ENCODE results near the gene MAP3K10. TPM values are rescaled to one million over a fixed set of nuclear protein-coding genes. Genes with fewer than 3 reads are reported as not detected.

The MAP3K10 gene
- total and polyA plus RNA-seq, 8 donors, result 12.9 to 17.2 (median 15.1) TPM

DNA sequence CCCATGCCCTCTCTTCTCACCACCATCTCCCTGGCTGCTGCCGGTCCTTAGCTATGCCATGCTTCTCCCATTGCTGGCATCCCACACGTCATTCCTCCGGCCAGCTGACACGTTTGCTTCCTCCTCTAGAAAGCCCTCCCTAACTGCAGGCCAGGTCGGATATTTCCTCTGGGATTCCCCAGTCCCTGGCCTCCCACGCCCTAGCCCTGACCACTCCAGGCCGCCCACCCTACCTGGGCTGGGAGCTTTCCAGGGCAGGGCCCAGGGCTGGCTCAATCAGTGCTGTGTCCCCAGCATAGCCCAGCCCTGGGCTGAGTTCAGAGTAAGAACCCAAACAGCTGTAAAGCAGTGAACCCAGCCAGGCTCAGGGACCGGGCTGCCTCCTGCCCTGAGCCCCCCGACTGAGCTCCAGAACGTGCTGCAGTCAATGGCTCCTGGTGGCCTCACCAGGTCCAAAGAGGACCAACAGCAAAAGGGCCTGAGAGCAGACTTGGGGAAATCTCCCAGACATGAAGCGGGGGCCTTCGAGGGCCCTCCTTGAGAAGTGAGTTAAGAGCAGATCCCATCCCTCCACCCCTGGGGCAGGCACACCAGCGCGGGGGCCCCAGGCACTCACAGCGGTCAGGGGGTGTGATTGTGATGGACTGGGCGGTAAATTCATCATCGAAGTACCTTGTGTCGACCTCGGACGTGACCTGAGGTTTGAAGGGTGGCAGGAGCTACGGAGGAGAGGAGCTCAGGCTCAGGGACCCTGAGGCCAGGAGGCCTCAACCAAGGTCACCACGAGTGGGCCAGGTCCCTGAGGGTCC, 43.4 kb downstream of the MAP3K10 start:
- Histone ChIP-seq H3K27me3 (no peaks in the 10 kb centered on the region), H3K4me3 (no peak overlapping the region), H3K9me3 (no peaks in the 10 kb centered on the region), H3K36me3 (peaks cover 0 to 73% of the 10 kb centered on the region in 2 donors), H3K27ac (no peak overlapping the region), H3K4me1 (peaks cover 4 to 14% of the 10 kb centered on the region in 2 donors)
- no peak for ATAC-seq
- intact Hi-C loops (cut with DNase I), result no loop called here
- TF ChIP-seq, protein P1, sequence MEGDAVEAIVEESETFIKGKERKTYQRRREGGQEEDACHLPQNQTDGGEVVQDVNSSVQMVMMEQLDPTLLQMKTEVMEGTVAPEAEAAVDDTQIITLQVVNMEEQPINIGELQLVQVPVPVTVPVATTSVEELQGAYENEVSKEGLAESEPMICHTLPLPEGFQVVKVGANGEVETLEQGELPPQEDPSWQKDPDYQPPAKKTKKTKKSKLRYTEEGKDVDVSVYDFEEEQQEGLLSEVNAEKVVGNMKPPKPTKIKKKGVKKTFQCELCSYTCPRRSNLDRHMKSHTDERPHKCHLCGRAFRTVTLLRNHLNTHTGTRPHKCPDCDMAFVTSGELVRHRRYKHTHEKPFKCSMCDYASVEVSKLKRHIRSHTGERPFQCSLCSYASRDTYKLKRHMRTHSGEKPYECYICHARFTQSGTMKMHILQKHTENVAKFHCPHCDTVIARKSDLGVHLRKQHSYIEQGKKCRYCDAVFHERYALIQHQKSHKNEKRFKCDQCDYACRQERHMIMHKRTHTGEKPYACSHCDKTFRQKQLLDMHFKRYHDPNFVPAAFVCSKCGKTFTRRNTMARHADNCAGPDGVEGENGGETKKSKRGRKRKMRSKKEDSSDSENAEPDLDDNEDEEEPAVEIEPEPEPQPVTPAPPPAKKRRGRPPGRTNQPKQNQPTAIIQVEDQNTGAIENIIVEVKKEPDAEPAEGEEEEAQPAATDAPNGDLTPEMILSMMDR (IDR thresholded peaks at IDR 0.05), result no peak
- DNase-seq, result peak in 1 of 4 donors; percentile 63

DNA sequence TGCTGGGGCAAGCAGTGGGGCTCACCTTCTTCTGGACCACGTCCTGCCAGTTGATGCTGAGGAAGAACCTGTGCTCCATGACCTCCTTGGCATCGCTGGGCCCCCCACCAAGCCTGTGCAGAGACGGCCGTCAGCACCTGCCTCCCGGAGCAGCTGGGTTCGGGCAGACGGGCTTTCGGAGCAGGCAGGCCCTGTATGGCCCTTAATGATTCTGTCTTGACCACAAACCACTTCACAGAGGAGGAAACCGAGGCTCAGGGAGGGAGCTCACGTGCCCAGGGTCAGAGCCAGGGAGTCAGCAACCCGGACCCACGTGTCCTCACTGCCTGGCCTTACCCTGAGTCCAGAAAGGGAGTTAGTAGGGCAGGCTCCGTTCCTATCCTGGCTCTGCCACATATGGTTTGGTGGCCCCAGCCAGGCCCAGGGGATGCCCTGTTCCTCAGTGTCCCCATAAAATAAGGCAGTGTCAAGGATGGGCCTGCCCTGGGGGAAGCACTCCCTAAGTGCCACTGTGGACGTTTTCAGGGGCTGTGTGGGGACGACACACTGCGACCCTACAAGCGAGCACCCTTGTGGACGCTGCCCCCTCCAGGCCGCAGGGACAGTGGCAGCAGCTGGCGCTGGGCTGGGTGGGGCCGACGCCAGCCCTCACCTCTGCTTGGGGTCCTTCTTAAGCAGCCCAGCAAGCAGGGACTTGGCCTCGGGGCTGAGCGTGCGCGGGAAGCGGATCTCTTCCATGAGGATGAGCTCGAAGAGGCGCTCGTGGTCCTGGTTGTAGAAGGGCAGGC, 44.2 kb downstream of the MAP3K10 start:
- Histone ChIP-seq H3K27ac (no peak overlapping the region), H3K4me1 (peaks cover 4 to 14% of the 10 kb centered on the region in 2 donors), H3K36me3 (peaks cover 0 to 81% of the 10 kb centered on the region in 2 donors), H3K4me3 (no peak overlapping the region), H3K9me3 (no peaks in the 10 kb centered on the region), H3K27me3 (no peaks in the 10 kb centered on the region)
- TF ChIP-seq, protein P1 (IDR thresholded peaks at IDR 0.05), result no peak
- DNase-seq, result peak in 1 of 4 donors; percentile 71
- no peak for ATAC-seq
- intact Hi-C loops (cut with DNase I), result no loop called here

DNA sequence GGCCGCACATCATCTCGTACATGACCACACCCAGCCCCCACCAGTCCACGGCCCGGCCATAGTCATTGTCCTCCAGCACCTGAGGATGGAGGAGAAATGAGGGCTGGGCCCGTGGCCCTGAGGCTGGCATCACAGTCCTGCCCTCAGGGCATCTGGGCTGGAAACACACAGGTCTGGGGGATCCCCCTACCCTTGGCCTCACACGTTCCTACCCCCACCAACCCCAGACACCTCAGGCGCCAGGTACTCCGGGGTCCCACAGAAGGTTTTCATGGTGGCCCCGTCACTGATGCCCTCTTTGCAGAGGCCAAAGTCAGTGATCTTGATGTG, 44.8 kb downstream of the MAP3K10 start:
- no peak for DNase-seq
- TF ChIP-seq, protein P1 (IDR thresholded peaks at IDR 0.05), result no peak
- peaks cover 0 to 87% of the 10 kb centered on the region in 2 donors for H3K36me3 ChIP-seq

DNA sequence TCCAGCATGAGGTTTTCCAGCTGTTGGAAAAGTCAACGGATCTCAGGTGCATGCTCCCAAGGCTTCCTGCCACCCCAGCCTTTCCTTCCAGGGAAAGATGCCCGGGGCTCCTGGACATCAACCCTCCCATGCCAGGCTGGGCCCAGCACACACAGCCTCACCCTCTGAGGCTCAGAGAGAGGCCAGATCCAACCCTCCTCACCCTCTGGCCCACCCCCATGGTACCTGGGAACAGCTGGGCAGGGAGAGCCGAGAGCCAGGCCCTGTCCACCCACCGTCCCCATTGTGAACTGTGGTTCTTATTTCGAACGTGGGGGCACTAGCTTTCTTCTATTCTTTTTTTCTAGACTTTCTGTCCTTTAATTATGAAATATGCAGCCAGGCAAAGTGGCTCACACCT, 45.1 kb downstream of the MAP3K10 start:
- ATAC-seq (no peak), DNase-seq (peak in 1 of 4 donors; percentile 26)
- Histone ChIP-seq H3K27me3 (no peaks in the 10 kb centered on the region), H3K9me3 (no peaks in the 10 kb centered on the region), H3K36me3 (peaks cover 0 to 91% of the 10 kb centered on the region in 2 donors), H3K27ac (no peak overlapping the region), H3K4me1 (peaks cover 4 to 13% of the 10 kb centered on the region in 2 donors), H3K4me3 (no peak overlapping the region)
- TF ChIP-seq, protein P1 (IDR thresholded peaks at IDR 0.05), result no peak
- intact Hi-C loops (cut with DNase I), result no loop called here

More for the DNA sequence above, 44.8 kb downstream of the MAP3K10 start:
- peaks cover 4 to 14% of the 10 kb centered on the region in 2 donors for H3K4me1 ChIP-seq
- H3K4me3 ChIP-seq, result no peak overlapping the region
- no peaks in the 10 kb centered on the region for H3K27me3 ChIP-seq
- no peak for ATAC-seq
- H3K9me3 ChIP-seq, result no peaks in the 10 kb centered on the region
- H3K27ac ChIP-seq, result no peak overlapping the region
- intact Hi-C loops (cut with DNase I), result no loop called here

DNA sequence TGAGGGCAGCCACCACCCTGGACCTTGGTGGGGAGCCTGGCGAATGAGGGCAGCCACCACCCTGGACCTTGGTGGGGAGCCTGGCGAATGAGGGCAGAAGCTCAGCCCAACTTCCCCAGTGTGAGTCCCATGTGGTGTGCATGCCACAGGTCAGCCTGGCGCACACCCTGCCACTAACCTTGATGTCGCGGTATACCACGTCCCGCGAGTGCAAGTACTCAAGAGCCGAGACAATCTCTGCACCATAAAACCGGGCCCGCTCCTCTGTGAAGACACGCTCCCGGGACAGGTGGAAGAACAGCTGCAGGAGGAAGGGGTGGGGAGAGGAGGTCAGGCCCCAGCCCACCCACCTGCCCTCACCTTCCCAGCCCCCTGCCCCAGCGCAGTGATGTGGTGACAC, 46.6 kb downstream of the MAP3K10 start:
- peaks cover 0 to 100% of the 10 kb centered on the region in 2 donors for H3K36me3 ChIP-seq
- DNase-seq (peak in 1 of 4 donors; percentile 57), ATAC-seq (no peak)
- H3K27ac ChIP-seq, result no peak overlapping the region
- peaks cover 0 to 8% of the 10 kb centered on the region in 2 donors for H3K4me1 ChIP-seq
- no peak overlapping the region for H3K4me3 ChIP-seq
- H3K27me3 ChIP-seq, result no peaks in the 10 kb centered on the region
- intact Hi-C loops (cut with DNase I), result no loop called here
- TF ChIP-seq, protein P1 (IDR thresholded peaks at IDR 0.05), result no peak
- H3K9me3 ChIP-seq, result no peaks in the 10 kb centered on the region

Data from left lung (tissue), 10 donors.